SKM-1 treated with dmso at 0.1 percent for 144 hours (cell line): Measurements from ENCODE around the gene LYSMD3.
"Not testable (repeated sequence)": the region's sequence is repeated elsewhere in the genome, so short reads cannot be mapped to it uniquely, and the experiment has no call there.

Experiments used
- DNase-seq: peaks from one replicate; lab custom pipeline; 2025; ENCODE audit not compliant: unreplicated experiment; lab: John Stamatoyannopoulos, UW

Gene LYSMD3

GRCh38 chr5:90529194-90529938 lies at the start of gene LYSMD3:
Gene LYSMD3 (minus strand): TSS chr5:90529584. CDS start chr5:90525289, 4,295 bp downstream.
- peak; percentile 87 for DNase-seq

GRCh38 chr5:90576566-90576965 lies 47.2 kb upstream of the LYSMD3 start:
- not testable (repeated sequence) for DNase-seq

DNA sequence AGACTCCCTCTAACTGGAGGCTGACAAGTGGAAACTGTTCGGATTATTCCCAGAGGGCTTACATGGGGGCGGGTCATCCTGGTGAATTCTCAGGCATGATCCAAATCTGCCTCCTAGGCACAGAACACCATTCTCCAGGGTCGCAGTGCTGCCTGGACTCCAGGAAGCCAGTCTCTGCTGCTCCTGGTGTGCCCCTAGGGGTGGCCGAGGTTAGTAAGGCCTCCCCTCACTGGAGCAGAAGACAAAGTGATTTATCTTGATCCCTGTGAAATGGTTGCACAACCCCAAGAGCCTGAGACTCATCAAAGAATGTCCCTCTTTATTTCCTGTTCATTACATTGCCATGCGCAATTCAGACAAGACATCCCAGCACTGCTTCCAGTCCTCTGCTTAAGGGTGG lies 46.3 kb upstream of the LYSMD3 start:
- DNase-seq = no peak

DNA sequence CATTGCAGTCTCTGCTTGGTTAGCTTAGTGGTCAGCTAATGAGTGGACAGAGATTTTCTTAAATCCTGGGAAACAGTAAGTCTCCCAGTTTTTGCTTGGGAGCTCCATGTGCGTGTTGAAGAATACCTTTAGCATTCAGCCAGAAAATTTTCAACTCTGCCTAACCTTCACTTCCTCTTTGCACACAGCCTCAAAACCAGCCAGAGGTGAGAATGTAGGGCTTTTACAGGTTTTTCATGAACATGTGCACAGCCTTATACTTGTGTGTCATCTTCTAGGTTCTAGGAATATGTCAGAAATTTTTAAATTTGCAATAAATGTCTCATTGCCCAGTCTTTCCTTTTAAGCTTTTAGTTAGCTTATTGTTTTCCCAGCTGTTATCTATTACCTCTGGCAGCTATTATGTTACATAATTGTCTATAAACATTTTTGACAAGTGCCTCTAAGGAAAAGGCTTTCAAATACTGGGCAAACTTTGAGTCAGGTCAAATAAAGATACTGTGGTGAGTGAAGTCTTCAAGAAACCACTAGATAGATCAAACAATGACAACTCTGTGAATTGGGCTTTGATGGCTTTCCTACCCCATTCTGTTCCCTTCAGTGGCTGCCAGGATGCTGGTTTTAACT lies 41.9 kb upstream of the LYSMD3 start:
- no peak for DNase-seq

DNA sequence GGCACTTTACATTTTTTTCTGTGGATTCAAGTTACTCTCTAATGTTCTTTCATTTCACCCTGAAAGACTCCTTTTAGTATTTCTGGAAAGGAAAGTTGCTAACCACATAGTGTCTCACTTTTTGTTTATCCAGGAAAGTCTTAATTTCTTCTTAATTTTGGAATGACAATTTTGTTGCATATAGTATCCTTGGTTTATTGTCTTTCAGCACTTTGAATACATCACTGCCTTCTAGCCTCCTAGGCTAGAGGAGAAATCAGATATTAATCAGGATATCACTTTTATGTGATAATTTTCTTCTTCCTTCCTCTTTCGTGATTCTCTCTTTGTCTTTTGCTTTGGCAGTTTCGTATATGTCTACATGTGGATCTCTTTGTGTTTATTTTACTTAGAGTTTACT lies 40.6 kb upstream of the LYSMD3 start:
- no peak for DNase-seq

DNA sequence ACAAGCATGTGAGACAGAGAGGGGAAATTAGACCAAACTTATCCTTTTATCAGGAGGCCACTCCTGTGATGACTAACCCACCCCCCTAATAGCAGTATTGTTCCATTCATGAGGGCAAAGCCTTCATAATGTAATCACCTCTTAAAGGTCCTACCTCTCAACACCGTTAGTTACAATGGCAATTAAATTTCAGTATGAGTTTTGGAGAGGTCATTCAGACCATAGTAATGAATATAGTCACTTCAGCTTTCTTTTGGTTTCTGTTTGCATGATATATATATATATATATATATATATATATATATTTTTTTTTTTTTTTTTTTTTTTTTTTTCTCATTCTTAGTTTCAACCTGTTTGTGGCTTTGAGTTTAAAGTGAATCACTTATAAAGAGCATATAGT lies 39.7 kb upstream of the LYSMD3 start:
- DNase-seq = no peak

- DNase-seq = no peak
These were observed 36.1 kb upstream of the LYSMD3 start for GRCh38 chr5:90565491-90565890.

GRCh38 chr5:90563108-90563507 lies 33.7 kb upstream of the LYSMD3 start:
- no peak for DNase-seq

DNA sequence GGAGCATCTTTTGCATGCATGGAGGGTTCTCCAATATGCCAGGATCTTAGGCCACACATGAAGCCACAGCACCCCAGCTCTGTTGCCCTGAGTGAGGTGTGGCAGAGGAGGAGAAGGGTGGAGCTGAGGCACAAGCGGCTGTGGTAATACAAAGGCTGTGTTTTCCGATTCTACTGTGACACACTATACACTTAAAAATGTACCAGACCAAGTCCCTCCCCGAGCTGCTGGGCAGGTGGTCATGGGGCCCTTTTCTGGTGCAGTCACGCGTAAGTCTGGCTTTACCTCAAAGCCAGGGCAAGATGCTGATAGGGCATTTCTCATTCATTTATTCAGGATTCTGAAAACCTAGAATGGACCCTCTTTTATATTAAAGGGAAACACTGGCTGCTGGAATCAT lies 33.0 kb upstream of the LYSMD3 start:
- no peak for DNase-seq

DNA sequence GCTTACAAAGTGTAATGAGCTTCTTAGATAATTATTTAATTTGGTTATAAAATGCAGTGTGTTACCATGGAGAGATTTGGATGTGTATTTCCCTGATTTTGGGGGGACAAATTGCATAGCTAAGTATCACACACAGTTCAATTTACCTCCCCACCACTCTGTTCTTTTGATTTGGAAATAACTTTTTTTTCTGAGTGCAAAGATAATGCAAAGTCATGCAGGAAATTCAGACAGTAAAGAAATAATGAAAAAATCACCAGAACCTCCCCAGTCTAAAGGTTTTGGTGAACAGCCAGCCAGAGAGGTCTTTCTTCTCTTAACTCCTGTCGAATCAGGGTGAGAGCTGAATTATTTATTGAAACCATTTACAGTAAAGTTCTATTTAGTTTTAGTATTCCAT lies 32.4 kb upstream of the LYSMD3 start:
- DNase-seq = no peak

- DNase-seq = no peak
These were observed 31.4 kb upstream of the LYSMD3 start for GRCh38 chr5:90560771-90561170.

DNA sequence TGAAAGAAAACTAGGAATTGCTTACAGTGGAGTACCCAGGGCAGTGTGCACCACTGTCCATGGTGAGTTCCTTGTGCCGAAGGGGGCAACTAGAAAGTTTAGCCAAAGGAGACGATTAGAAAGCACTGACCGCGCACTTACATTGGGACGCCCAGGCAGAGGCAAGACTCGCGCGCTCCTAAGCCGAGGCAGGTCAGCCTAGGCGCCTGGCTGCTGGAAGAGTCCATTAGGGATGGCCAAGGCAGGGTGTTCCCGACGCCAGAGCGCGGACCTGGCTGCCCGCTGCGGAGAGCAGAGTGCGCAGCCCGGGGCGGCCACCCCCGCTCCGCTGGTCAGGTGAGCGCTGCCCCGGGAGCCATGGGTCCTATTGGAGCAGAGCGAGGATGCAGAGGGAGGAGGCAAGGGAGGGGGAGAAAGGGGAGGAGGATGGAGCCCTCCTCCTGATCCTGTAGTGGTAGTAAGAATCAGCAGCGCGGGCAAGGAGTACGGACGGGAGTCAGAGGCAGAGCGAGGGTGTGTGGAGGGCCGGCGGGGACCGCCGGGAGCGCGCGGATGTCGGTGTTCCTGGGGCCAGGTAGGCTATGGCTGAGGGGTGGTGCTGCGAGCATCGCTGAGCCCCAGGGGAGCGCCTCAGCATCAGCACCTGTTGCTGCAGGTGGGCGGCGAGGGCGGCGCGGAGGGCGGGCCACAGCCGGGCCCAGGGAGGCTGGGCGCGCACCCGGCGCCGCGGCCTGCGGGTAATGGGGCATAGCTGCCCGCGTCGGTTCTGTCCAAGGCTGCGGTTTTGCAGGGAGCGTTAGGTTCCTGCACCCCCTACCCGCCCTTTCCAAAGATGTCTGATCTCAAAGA lies 29.2 kb upstream of the LYSMD3 start, which contains the start of gene ADGRV1:
Gene ADGRV1, plus strand, starts transcription at position 454 of the 849 bp plus-strand sequence. Its CDS starts 99 bp downstream, at position 553.
- no peak for DNase-seq

DNA sequence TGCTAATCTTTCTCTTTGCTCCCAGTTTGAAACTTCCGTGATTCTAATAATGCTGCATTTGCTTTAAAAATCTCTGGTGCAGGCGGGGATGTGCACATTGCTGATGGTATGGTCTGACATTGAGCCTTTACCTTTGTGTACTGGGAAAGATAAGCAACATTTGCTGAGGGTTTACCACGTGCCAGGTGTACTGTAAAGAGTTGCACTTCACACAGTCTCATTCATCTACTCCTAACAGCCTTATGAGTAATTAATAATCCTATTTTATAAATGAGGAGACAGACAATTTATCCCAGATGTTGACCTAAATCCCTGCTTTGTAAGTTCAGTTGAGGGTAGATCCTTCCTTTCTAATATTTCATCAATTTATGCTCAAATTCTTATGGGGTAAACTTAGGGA lies 28.5 kb upstream of the LYSMD3 start:
- DNase-seq = no peak

DNA sequence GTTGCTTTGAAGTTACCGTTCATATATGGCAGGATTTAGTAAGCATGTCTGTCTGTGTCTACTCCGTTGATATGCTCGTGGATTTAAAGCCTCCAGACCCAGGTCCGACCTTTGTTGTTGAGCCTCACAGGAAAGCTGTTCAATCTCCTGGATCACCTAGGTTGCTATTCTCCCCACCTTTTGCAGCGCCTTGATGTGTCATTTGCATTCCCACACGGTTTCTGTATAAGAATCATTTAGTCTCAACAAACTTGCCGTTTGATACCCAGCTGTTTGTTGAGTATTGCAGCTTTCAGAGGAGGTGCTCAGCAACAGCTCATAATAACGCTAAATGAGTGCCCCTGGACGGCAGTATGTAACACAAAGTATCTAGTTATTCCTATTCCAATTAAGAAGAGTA lies 28.0 kb upstream of the LYSMD3 start:
- DNase-seq = no peak

DNA sequence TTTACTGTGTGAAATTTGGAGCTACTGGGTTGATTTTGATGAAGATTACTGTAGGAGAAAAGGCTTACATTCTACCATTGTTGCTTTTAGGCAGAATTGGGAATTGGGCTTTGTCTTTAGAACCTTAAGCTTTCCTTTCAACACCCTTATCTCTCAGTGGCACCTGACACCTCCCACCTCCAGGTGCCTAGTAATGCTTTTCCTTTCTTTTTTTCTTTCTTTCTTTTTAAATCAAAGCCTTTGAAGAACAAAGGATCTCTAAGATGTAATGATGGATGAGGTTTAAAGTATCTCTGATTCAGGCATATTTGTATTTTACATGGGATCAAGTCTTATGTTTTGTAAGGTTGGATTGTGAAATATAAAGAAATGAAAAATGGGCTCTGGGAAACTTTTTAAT lies 26.3 kb upstream of the LYSMD3 start:
- DNase-seq = no peak

DNA sequence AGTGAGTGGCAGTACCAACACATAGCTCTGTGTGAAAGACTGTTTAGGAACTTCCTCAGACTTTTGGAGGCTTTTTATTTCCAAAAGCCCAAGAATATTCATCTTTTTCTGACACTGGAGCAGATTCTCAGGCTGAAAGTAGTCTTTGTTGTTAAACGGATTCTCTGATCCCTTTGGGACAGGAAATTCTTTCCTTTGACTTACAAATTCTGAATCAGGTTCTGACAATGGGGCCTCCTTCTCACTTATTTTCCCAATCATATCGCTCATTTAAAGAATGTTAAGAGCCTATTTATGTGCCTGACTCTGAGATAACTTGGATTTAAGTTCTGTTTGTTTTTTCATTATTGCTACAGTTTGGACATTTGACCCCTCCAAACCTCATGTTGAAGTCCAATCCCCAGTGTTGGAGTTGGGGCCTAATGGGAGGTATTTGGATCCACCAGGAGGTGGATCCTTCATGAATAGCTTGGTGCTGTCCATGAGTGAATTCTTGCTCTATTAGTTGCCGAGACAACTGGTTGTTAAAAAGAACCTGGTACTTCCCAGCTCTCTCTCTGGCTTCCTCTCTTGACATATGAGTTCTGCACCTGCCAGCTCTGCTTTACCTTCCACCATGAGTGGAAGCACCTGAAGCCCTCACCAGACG lies 25.1 kb upstream of the LYSMD3 start:
- DNase-seq = no peak

DNA sequence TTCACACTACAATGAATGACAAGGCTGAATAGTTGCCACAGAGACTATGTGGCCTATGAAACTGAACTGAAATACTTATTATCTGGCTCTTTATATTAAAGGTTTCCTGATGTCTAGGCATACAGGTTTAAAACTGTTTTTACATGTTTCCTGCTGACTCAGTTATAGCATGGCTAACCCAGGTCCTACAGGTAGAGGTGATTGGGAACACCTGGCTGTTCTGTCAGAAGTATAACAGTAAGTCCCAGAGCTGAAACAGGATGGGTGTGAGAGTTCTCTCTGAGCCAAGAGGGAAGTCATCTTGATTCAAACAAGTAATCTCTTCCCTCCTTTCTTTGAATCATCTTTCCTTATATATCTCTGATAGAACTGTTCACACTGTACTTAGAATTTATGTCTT lies 24.3 kb upstream of the LYSMD3 start:
- no peak for DNase-seq

DNA sequence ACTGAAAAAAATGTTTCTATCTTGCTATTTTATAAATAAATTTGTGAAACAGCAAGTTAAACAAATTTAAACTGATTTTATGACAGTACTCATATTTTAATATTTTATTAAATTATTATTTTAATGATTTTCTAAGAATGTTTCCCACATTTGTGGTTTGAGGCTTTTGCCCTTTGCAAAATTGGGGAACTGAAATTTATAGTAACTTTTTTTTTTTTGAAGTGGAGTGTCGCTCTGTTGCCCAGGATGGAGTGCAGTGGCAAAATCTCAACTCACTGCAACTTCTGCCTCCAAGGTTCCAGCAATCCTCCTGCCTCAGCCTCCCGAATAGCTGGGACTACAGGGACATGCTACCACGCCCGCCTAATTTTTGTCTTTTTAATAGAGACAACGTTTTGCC lies 22.0 kb upstream of the LYSMD3 start:
- no peak for DNase-seq

DNA sequence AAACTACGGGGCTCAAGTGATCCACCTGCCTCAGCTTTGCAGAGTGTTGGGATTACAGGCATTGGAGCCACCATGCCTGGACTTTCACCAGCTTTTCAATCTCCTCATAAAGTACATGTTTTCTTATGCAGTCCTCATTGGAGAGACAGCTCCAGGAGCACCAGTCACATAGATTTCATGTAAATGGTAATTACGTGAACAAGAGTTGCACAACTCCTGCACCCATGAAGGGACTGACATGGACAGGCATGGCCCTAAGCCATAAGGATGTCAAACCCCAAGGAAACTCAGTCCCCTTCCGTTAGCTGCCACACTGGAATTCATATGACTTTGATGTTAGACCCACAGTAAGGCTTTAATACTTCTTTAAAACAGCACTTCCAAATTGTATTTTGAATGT lies 21.6 kb upstream of the LYSMD3 start:
- no peak for DNase-seq

- DNase-seq = no peak
These were observed 20.4 kb upstream of the LYSMD3 start for GRCh38 chr5:90549729-90550275.

GRCh38 chr5:90549223-90549622 lies 19.8 kb upstream of the LYSMD3 start:
- DNase-seq = no peak
